ENCODE results near the gene PLXNB1. TPM values are rescaled to one million over a fixed set of nuclear protein-coding genes. Genes with fewer than 3 reads are reported as not detected.

PLXNB1 gene, protein sequence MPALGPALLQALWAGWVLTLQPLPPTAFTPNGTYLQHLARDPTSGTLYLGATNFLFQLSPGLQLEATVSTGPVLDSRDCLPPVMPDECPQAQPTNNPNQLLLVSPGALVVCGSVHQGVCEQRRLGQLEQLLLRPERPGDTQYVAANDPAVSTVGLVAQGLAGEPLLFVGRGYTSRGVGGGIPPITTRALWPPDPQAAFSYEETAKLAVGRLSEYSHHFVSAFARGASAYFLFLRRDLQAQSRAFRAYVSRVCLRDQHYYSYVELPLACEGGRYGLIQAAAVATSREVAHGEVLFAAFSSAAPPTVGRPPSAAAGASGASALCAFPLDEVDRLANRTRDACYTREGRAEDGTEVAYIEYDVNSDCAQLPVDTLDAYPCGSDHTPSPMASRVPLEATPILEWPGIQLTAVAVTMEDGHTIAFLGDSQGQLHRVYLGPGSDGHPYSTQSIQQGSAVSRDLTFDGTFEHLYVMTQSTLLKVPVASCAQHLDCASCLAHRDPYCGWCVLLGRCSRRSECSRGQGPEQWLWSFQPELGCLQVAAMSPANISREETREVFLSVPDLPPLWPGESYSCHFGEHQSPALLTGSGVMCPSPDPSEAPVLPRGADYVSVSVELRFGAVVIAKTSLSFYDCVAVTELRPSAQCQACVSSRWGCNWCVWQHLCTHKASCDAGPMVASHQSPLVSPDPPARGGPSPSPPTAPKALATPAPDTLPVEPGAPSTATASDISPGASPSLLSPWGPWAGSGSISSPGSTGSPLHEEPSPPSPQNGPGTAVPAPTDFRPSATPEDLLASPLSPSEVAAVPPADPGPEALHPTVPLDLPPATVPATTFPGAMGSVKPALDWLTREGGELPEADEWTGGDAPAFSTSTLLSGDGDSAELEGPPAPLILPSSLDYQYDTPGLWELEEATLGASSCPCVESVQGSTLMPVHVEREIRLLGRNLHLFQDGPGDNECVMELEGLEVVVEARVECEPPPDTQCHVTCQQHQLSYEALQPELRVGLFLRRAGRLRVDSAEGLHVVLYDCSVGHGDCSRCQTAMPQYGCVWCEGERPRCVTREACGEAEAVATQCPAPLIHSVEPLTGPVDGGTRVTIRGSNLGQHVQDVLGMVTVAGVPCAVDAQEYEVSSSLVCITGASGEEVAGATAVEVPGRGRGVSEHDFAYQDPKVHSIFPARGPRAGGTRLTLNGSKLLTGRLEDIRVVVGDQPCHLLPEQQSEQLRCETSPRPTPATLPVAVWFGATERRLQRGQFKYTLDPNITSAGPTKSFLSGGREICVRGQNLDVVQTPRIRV (N-terminal part only)
- total RNA-seq = 22.6 and 24.9 TPM in 2 replicates

GRCh38 chr3:48429960-48430707 is at the start of gene PLXNB1:
Gene PLXNB1, minus strand, starts transcription at chr3:48430086. Its CDS starts 5,475 bp downstream, at chr3:48424611.

DNA sequence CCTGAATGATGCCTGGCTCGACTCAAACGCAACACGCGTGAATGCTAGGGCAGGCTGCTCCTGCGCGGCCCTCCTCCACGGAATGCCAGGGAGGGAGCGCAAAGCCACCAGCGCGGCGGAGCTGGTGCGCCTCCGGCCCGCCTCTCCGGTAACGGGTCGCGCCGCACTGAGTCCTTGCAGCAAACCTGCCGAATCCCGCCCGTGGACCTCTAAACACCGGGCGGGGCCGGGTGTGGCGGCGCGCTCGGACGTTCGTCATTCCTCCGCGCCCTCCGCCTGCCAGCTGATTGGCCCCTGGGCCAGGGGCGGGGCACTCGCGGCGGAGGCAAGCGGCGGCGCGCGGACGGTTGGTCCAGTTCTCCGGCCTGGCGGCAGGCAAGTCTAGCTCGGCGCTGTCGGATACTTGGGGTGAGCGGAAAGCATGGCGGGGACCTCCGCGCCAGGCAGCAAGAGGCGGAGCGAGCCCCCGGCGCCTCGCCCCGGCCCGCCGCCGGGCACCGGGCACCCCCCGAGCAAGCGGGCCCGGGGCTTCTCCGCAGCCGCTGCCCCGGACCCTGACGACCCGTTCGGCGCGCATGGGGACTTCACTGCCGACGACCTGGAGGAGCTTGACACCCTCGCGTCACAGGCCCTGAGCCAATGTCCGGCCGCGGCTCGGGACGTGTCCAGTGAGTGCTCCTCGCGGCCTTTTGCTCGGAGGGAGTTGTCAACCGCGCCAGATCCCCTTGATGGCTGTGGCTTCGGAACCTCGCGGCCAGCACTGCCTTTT is 16.7 kb upstream of the PLXNB1 start, which contains the start of gene ATRIP:
Gene ATRIP, plus strand, starts transcription at position 313 of the 769 bp plus-strand sequence. Its CDS starts 109 bp downstream, at position 422.

DNA sequence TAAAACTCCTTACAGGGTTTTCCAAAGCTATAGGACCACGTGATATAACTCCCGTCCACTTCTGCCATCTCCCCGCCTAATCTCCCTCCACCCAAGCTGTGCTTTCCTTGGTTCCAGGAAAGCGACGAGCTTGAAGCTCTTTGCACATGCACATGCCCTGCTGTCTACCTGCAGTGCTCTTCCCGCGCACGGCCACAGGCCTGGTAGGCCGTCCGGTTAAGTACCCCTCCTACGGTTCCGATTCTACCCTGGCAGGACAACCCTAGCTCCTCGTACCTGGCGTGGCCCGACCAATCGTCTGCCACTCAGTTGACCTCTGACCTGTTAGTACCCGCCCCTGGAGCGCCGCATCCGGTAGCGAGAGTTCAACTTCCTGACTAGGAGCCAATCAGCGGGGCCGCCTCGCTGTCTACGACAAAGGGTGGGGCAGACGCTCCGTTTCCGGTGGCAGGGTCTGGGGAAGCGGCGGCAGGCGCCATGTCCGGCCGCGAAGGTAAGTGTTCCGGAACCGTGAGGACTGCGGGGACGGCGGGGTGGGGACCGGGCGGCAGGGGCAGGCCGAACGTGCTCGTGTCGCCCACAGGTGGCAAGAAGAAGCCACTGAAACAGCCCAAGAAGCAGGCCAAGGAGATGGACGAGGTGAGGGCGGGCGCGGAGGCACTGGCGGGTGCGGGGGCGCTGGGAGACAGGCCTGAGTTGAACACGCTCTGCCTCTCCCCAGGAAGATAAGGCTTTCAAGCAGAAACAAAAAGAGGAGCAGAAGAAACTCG is 10.1 kb upstream of the PLXNB1 start, which contains the start of the genes CCDC51 and TMA7:
Gene CCDC51, minus strand, starts transcription at position 300 of the 770 bp plus-strand sequence. CDS start 4,991 bp downstream, outside the sequence.
Gene TMA7, plus strand, starts transcription at position 438 of the 770 bp plus-strand sequence. Its CDS starts 40 bp downstream, at position 478.

GRCh38 chr3:48371651-48372376 is 58.1 kb downstream of the PLXNB1 start, which contains the start of gene FBXW12:
Gene FBXW12, plus strand, starts transcription at chr3:48372219. Its CDS starts 549 bp downstream, at chr3:48372768.

Other genes with a start within 250 kb of the PLXNB1 start
- gene CDC25A, start 241.7 kb downstream of the PLXNB1 start, total RNA-seq = 5.9 and 12.4 TPM in 2 replicates
- not detected in 2 replicates for gene CAMP, start 206.6 kb downstream of the PLXNB1 start, total RNA-seq
- gene ZNF589, start 189.0 kb downstream of the PLXNB1 start, total RNA-seq = 4.5 and 6.8 TPM in 2 replicates
- 18.1 and 27.1 TPM in 2 replicates for gene NME6, start 128.7 kb downstream of the PLXNB1 start, total RNA-seq
- gene SPINK8, start 96.4 kb downstream of the PLXNB1 start, total RNA-seq = not detected in 2 replicates
- gene FBXW12, start 57.9 kb downstream of the PLXNB1 start, total RNA-seq = not detected in 2 replicates
- 14.2 and 18.4 TPM in 2 replicates for gene CCDC51, start 10.0 kb upstream of the PLXNB1 start, total RNA-seq
- gene TMA7, start 10.2 kb upstream of the PLXNB1 start, total RNA-seq = 350 and 477 TPM in 2 replicates
- 6.6 and 7.6 TPM in 2 replicates for gene ATRIP, start 16.7 kb upstream of the PLXNB1 start, total RNA-seq
- gene SHISA5, start 74.1 kb upstream of the PLXNB1 start, total RNA-seq = 118 and 125 TPM in 2 replicates
- gene PFKFB4, start 126.7 kb upstream of the PLXNB1 start, total RNA-seq = 1.4 and 6.6 TPM in 2 replicates
- gene UCN2, start 133.7 kb upstream of the PLXNB1 start, total RNA-seq = 0.09 TPM in 1 of 2 replicates, not detected in the other
- 0.18 and 1.4 TPM in 2 replicates for gene COL7A1, start 165.2 kb upstream of the PLXNB1 start, total RNA-seq
- gene UQCRC1, start 179.6 kb upstream of the PLXNB1 start, total RNA-seq = 300 and 343 TPM in 2 replicates
- not detected in 2 replicates for gene TMEM89, start 191.7 kb upstream of the PLXNB1 start, total RNA-seq
- gene SLC26A6, start 205.4 kb upstream of the PLXNB1 start, total RNA-seq = 10.6 and 23.9 TPM in 2 replicates
- 0.18 and 0.47 TPM in 2 replicates for gene CELSR3, start 232.8 kb upstream of the PLXNB1 start, total RNA-seq

All from endothelial cell of coronary artery (primary cell).